ENCODE data around the gene ANKRD55.

DNA sequence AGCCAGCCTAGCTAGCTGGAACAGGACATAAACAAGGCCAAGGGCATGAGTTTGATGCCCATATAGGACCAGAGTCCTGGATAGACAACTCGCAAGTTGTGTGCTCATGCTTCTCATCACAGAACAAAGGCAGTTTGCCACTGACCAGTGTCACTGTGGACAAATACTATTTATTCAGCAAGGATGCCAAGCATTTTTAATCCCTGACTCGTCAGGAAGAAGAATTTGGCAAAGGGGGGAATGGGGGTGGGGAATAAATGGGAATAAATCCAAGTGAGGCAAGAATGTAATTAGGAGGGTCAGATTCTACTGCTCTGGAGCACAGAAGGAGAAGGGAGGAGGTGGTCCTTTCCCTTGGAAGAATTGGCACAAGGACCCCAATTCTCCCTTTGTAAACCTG lies 46.8 kb upstream of the ANKRD55 start:
- TF ChIP-seq USF1 (CRISPR knock-in tag; IDR thresholded peaks at IDR 0.05) (no peak), CTCF (IDR thresholded peaks at IDR 0.05 in 2 of 3, conservative IDR thresholded peaks at IDR 0.05 in 1 of 3; ENCODE audit: insufficient read depth in 2 of 3, low read depth in 1 of 3, low read length in 3 of 3) (no peak), LCOR (CRISPR knock-in tag; IDR thresholded peaks at IDR 0.05) (no peak), POLR2AphosphoS5 (IDR thresholded peaks at IDR 0.05; ENCODE audit: control insufficient read depth, insufficient read depth, low read depth, low read length) (no peak), ZZZ3 (IDR thresholded peaks at IDR 0.05) (no peak), SMAD4 (CRISPR knock-in tag; conservative IDR thresholded peaks at IDR 0.05) (no peak), HDAC3 (IDR thresholded peaks at IDR 0.05; ENCODE audit: borderline replicate concordance, partially characterized antibody) (no peak), JUN (IDR thresholded peaks at IDR 0.05; ENCODE audit: borderline replicate concordance, low read depth, low read length) (no peak), JUN (CRISPR knock-in tag; IDR thresholded peaks at IDR 0.05; ENCODE audit: borderline replicate concordance) (no peak)

Measured in K562 (cell line).